KMS-11 (cell line): ENCODE results near the gene NPRL2.

Experiments
- H2AFZ ChIP-seq: fragments of 200-600 bp; sonication (generic); 2 replicates; pipeline ENCODE4 v1.6.1; 2016; ENCODE audit warnings: antibody characterized with exemption, mixed run types, low read depth
- H3K27ac ChIP-seq: fragments of 200-600 bp; sonication (generic); 2 replicates; pipeline ENCODE4 v1.6.1; 2016; ENCODE audit warnings: mild to moderate bottlenecking, mixed run types
- H3K27me3 ChIP-seq: fragments of 200-600 bp; sonication (generic); 2 replicates; pipeline ENCODE4 v1.6.1; 2017; ENCODE audit warnings: mild to moderate bottlenecking, low read depth, mixed run types, moderate library complexity; ENCODE audit not compliant: insufficient read depth
- H3K36me3 ChIP-seq: fragments of 200-600 bp; sonication (generic); 2 replicates; pipeline ENCODE4 v1.6.1; 2017; ENCODE audit warnings: mild to moderate bottlenecking, mixed run types; ENCODE audit not compliant: insufficient read depth
- H3K4me1 ChIP-seq: fragments of 200-600 bp; sonication (generic); 2 replicates; pipeline ENCODE4 v1.6.1; 2016; ENCODE audit warnings: mild to moderate bottlenecking, low read depth, mixed run types; ENCODE audit not compliant: poor library complexity, severe bottlenecking
- H3K4me2 ChIP-seq: fragments of 200-600 bp; sonication (generic); 2 replicates; pipeline ENCODE4 v1.7.0; 2016; ENCODE audit warnings: mild to moderate bottlenecking, mixed run types
- H3K4me3 ChIP-seq: fragments of 200-600 bp; sonication (generic); IDR thresholded peaks from 2 replicates; pipeline ENCODE4 v1.6.1; 2017; ENCODE audit warnings: low read depth, low read length, mixed read lengths; ENCODE audit not compliant: insufficient read depth
- H3K79me2 ChIP-seq: fragments of 200-600 bp; sonication (generic); 2 replicates; pipeline ENCODE4 v1.6.1; 2016; ENCODE audit warnings: low read depth, mixed run types; ENCODE audit not compliant: insufficient read depth
- H3K9ac ChIP-seq: fragments of 200-600 bp; sonication (generic); 2 replicates; pipeline ENCODE4 v1.6.1; 2016; ENCODE audit warnings: mild to moderate bottlenecking, mixed run types
- H4K20me1 ChIP-seq: fragments of 200-600 bp; sonication (generic); 2 replicates; pipeline ENCODE4 v1.6.1; 2016; ENCODE audit warnings: mild to moderate bottlenecking, mixed run types; ENCODE audit not compliant: insufficient read depth
- CTCF ChIP-seq: fragments of 200-600 bp; sonication (generic); conservative IDR thresholded peaks from 2 replicates; pipeline ENCODE4 v1.6.1; 2017; ENCODE audit warnings: low read depth, mild to moderate bottlenecking, antibody characterized with exemption, low read length, moderate library complexity, mixed read lengths

The NPRL2 gene

GRCh38 chr3:50323614-50324199 lies 26.9 kb downstream of the NPRL2 start:
- TF ChIP-seq CTCF, result no peak
- no peak overlapping the region for H3K27ac ChIP-seq
- no peak overlapping the region for H3K9ac ChIP-seq
- no peaks in the 10 kb centered on the region for H4K20me1 ChIP-seq
- no peak overlapping the region for H2AFZ ChIP-seq
- H3K4me1 ChIP-seq, result peaks cover 4% of the 10 kb centered on the region
- H3K79me2 ChIP-seq, result peaks cover 8% of the 10 kb centered on the region; the same call in 1 of the 2 replicates
- H3K36me3 ChIP-seq, result no peaks in the 10 kb centered on the region
- no peak overlapping the region for H3K4me3 ChIP-seq
- no peaks in the 10 kb centered on the region for H3K27me3 ChIP-seq
- no peak overlapping the region for H3K4me2 ChIP-seq

- no peaks in the 10 kb centered on the region for H4K20me1 ChIP-seq
- H3K4me1 ChIP-seq, result peaks cover 4% of the 10 kb centered on the region
- no peak overlapping the region for H3K27ac ChIP-seq
- no peak overlapping the region for H3K4me3 ChIP-seq
- H3K9ac ChIP-seq, result no peak overlapping the region
- H2AFZ ChIP-seq, result no peak overlapping the region
- H3K27me3 ChIP-seq, result no peaks in the 10 kb centered on the region
- no peak overlapping the region for H3K4me2 ChIP-seq
- H3K36me3 ChIP-seq, result no peaks in the 10 kb centered on the region
- no peak for TF ChIP-seq CTCF
- H3K79me2 ChIP-seq, result peaks cover 8% of the 10 kb centered on the region; the same call in 1 of the 2 replicates
These were observed 27.4 kb downstream of the NPRL2 start for GRCh38 chr3:50323092-50323600.

GRCh38 chr3:50322386-50323091 lies 28.0 kb downstream of the NPRL2 start, which contains the start of gene HYAL2:
Gene HYAL2 (minus strand): TSS chr3:50322745. CDS start chr3:50320489, 2,256 bp downstream.
- Histone ChIP-seq H2AFZ (peak within 1 kb of the TSS; percentile 71), H3K4me1 (peaks cover 4% of the 10 kb centered on the region), H3K36me3 (no peaks in the 10 kb centered on the region)

GRCh38 chr3:50322115-50322385 lies 28.5 kb downstream of the NPRL2 start:
- Histone ChIP-seq H3K4me2 (0 out of 2 replicates have a peak overlapping the region, but pooled peaks have one; percentile 13), H3K4me3 (no peak overlapping the region), H3K4me1 (peaks cover 4% of the 10 kb centered on the region), H2AFZ (peak overlapping the region; percentile 71), H3K27ac (no peak overlapping the region), H3K36me3 (no peaks in the 10 kb centered on the region), H3K9ac (no peak overlapping the region), H3K27me3 (no peaks in the 10 kb centered on the region), H3K79me2 (no peaks in the 10 kb centered on the region; the same call in 1 of the 2 replicates), H4K20me1 (no peaks in the 10 kb centered on the region)
- peak; percentile 27; the same call in 1 of the 2 replicates for TF ChIP-seq CTCF

More at GRCh38 chr3:50322386-50323091, 28.0 kb downstream of the NPRL2 start, which contains the start of gene HYAL2:
- no peak for TF ChIP-seq CTCF
- Histone ChIP-seq H4K20me1 (no peaks in the 10 kb centered on the region), H3K4me2 (0 out of 2 replicates have a peak within 1 kb of the TSS, but pooled peaks have one; percentile 13), H3K4me3 (no peak within 1 kb of the TSS), H3K27me3 (no peaks in the 10 kb centered on the region), H3K9ac (peak within 1 kb of the TSS; percentile 78), H3K79me2 (peaks cover 5% of the 10 kb centered on the region; the same call in 1 of the 2 replicates), H3K27ac (peak within 1 kb of the TSS; percentile 68)
